ENCODE measurements around the gene AAGAB. TPM values are rescaled to one million over a fixed set of nuclear protein-coding genes. Genes with fewer than 3 reads are reported as not detected.

AAGAB gene
- total RNA-seq, 4 donors from 2014 or later, result 17.3 to 25.9 (median 21.6) TPM

DNA sequence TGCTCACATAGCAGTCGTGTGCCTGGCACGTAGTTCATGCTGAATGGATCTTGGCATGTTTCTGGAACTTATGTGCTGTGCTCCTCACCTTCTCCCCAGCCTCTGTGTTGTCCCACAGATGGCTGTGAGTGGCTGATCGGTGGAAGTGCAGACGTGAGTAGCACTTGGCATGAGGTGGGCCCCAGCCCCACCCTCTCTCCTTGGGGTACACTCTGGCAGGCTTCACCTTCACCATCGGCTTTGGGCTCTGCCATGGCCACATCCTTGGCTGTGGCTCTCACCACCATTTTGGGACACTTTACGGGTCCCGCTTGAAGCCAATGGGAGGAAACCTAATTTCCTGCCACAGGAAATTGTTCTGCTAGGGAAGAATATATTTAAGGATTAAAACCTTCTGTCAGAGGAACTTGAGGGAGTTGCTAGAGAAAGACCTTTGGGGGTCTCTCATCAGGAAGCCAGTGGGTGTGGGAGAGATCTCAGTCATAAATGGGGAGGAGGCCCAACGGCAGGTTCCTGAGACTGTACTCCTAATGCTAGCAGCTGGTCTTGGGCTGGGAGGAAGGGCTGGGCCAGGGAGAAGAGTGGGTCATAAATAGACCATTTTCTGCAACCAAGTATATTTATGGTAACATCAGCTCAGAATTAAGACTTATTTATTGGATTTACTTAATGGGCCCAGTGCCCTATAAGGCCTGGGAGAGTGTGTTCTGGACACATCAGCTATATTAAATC, 96.8 kb downstream of the AAGAB start:
- TF ChIP-seq, protein P1, sequence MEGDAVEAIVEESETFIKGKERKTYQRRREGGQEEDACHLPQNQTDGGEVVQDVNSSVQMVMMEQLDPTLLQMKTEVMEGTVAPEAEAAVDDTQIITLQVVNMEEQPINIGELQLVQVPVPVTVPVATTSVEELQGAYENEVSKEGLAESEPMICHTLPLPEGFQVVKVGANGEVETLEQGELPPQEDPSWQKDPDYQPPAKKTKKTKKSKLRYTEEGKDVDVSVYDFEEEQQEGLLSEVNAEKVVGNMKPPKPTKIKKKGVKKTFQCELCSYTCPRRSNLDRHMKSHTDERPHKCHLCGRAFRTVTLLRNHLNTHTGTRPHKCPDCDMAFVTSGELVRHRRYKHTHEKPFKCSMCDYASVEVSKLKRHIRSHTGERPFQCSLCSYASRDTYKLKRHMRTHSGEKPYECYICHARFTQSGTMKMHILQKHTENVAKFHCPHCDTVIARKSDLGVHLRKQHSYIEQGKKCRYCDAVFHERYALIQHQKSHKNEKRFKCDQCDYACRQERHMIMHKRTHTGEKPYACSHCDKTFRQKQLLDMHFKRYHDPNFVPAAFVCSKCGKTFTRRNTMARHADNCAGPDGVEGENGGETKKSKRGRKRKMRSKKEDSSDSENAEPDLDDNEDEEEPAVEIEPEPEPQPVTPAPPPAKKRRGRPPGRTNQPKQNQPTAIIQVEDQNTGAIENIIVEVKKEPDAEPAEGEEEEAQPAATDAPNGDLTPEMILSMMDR (IDR thresholded peaks at IDR 0.05; ENCODE audit: low read depth), result no peak

DNA sequence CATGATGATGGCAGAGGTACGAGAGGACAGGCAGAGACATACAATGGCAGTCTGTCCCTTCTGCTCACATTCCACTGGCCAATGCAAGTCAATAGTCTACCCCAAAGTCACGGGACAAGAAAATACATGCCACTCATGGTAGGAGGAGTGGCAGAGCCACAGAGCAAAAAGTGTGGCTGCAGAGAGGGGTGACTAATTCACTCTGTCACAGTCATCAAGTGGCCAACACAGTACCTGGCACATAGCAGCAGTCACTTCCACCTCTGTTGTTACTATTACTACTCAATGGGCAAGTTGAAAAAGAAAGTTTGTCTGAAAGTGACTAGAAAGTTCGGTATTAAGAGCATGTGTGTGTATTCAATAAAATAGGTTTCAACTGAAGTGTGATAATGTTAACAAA, 97.6 kb downstream of the AAGAB start:
- TF ChIP-seq, protein P1 (IDR thresholded peaks at IDR 0.05; ENCODE audit: low read depth), result no peak

DNA sequence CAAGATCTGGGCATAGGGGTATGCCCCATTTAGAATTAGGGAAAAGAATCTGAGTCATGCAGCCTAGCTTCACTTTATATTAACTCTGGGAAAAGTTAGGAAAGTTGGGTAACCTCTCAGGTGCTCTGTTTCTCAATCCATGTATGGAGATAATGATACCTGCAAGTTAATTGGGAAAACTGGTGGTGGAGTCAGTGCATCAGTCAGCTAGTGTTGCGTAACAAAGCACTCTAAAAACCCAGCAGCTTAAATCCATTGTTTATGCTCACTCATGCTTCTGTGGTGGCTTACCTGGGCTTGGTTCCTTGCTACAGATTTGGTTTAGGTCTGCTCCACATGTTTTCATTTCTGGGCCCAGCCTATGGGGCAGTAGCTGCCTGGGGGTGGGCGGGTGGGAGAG, 98.0 kb downstream of the AAGAB start:
- TF ChIP-seq, protein P1 (IDR thresholded peaks at IDR 0.05; ENCODE audit: low read depth), result no peak

DNA sequence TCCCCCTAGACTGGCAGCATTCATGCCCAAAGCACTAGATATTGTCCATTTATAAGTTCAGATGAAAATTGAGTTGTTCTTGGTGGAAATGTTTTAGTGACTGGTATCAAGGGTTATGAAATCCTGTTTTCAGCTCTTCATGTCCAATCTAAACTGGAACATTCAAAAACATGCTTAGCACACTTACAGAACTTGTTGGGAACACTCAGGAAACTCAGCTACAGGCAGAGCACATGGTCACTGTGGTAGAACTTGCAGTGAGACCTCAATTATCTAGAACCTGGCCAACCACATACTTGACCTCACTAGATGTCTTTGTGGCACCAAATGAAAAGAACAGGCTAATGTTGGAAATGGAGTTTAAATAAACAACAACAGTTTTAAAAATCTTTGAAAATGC, 100.2 kb downstream of the AAGAB start:
- TF ChIP-seq, protein P1 (IDR thresholded peaks at IDR 0.05; ENCODE audit: low read depth), result no peak

DNA sequence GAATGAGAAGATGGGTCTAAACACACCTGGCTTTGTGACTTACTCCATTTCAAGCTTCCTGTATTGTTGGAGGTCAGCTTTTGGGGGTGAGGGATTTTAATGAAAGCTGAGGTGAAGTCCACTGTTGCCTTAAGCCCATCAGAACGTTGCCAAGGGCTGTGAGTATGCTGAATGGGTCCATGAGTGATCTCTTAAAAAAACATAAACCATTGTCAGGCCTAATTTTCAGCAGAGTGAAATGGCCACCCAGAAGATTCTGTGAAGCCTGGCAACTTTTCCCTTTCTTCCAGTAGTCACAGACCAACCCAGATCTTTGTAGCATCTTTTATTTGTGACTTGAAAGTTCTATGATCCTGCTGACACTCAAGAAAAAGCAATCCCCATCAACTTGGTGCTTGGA, 102.0 kb downstream of the AAGAB start:
- TF ChIP-seq, protein P1 (IDR thresholded peaks at IDR 0.05; ENCODE audit: low read depth), result no peak

Other genes with a start within 250 kb of the AAGAB start
- gene SMAD3, start 189.1 kb downstream of the AAGAB start, total RNA-seq, result 10 to 100 TPM; 25.3 to 54.2 (median 40.0) TPM
- gene IQCH, start 125 bp upstream of the AAGAB start, total RNA-seq, result 1 to 10 TPM in 1 of 4 donors, under 1 TPM in 2, not detected in 1; 0.51 to 1.5 (median 0.88) TPM

Data from subcutaneous adipose tissue (tissue), 4 donors.